Natural killer cell (primary cell): ENCODE data around the gene IQSEC1. TPM values are rescaled to one million over a fixed set of nuclear protein-coding genes. Genes with fewer than 3 reads are reported as not detected.

Source experiments
- ATAC-seq, 3 donors: fragments of 150-1000 bp in 2 of 3; fragments of 200-7000 bp in 1 of 3; cut with Tn5 transposase; 1 replicate in 1 of 3; 2 replicates in 2 of 3; pipeline ENCODE4 v1.10.0; 2021; ENCODE audit warnings: mild to moderate bottlenecking in 2 of 3, moderate library complexity in 2 of 3
- DNase-seq, 2 donors: peaks; one replicate each; pipeline versions ENCODE4 v3.0.0 to v3.0.0-alpha.2; 2013 to 2021; ENCODE audit warnings: mixed read lengths in 1 of 2
- H3K27ac ChIP-seq: one replicate; pipeline ENCODE4 v1.5.1; 2013; ENCODE audit warnings: mild to moderate bottlenecking, low read length
- H3K27me3 ChIP-seq: one replicate; pipeline ENCODE4 v1.6.1; 2013; ENCODE audit warnings: low read length; ENCODE audit not compliant: control insufficient read depth, insufficient read depth
- H3K36me3 ChIP-seq: one replicate; pipeline ENCODE4 v1.6.1; 2013; ENCODE audit warnings: low read length; ENCODE audit not compliant: control insufficient read depth, insufficient read depth
- H3K4me1 ChIP-seq: one replicate; pipeline ENCODE4 v1.6.1; 2013; ENCODE audit warnings: low read length; ENCODE audit not compliant: control insufficient read depth, insufficient read depth
- H3K4me3 ChIP-seq: one replicate; pipeline ENCODE4 v1.5.1; 2013; ENCODE audit warnings: low read length
- H3K9me3 ChIP-seq: one replicate; pipeline ENCODE4 v1.6.1; 2013; ENCODE audit warnings: low read length; ENCODE audit not compliant: control insufficient read depth, insufficient read depth
- H3K27ac Mint-ChIP-seq, 2 donors: one replicate each; pipeline ENCODE4 v1.8.0; 2022; ENCODE audit warnings: mild to moderate bottlenecking in 2 of 2, mixed read lengths in 2 of 2, moderate library complexity in 1 of 2
- H3K27me3 Mint-ChIP-seq, 2 donors: one replicate each; pipeline ENCODE4 v1.8.0; 2022; ENCODE audit warnings: low read depth in 2 of 2, mixed read lengths in 2 of 2
- H3K36me3 Mint-ChIP-seq: one replicate; pipeline ENCODE4 v1.8.0; 2022; ENCODE audit warnings: mixed read lengths
- H3K4me1 Mint-ChIP-seq, 2 donors: one replicate each; pipeline ENCODE4 v1.8.0; 2022; ENCODE audit warnings: mixed read lengths in 2 of 2
- H3K4me3 Mint-ChIP-seq: one replicate; pipeline ENCODE4 v1.8.0; 2022; ENCODE audit warnings: mild to moderate bottlenecking, moderate library complexity, mixed read lengths
- H3K9me3 Mint-ChIP-seq, 2 donors: one replicate each; pipeline ENCODE4 v1.8.0; 2022; ENCODE audit warnings: mixed read lengths in 2 of 2
- CTCF ChIP-seq: fragments of 200-600 bp; IDR thresholded peaks from one replicate; pipeline ENCODE4 v1.8.0; 2022; ENCODE audit warnings: antibody characterized with exemption
- WGBS: methylation state at CpG from one replicate; pipeline ENCODE4 v1.1.7; 2013; ENCODE audit warnings: missing lambda C conversion rate; ENCODE audit not compliant: insufficient coverage; 5-methylcytosine and 5-hydroxymethylcytosine counted together
- intact Hi-C: fragments of 100-400 bp; cut with micrococcal nuclease; formaldehyde crosslinking; loops from one replicate; pipeline ENCODE4 v1.14.2; 2022
- total RNA-seq, 4 donors: library from RNA; stranded (reverse); fragments of 120-200 nt in 1 of 4; gene quantifications; one replicate each; pipeline versions ENCODE4 v1.2.3 to v1.2.4, GENCODE V29; 2013 to 2022

IQSEC1 gene
- total RNA-seq, 3 donors from 2014 or later (not counting 1 experiment from before 2014, with no cell fraction given) = 124 to 189 (median 138) TPM

- H3K27me3 ChIP-seq = no peaks in the 10 kb centered on the region
- Mint-ChIP-seq H3K27me3 (no peaks in the 10 kb centered on the region), H3K27ac (peak overlapping the region in 1 of 2 donors; percentile 56), H3K4me3 (no peak overlapping the region), H3K36me3 (no peaks in the 10 kb centered on the region), H3K9me3 (no peaks in the 10 kb centered on the region), H3K4me1 (peaks cover 41% of the 10 kb centered on the region in 2 donors)
- WGBS = 80% methylated on average over 7 of the region's 8 CpGs
- no peaks in the 10 kb centered on the region for H3K4me1 ChIP-seq
- no peak overlapping the region for H3K4me3 ChIP-seq
- ATAC-seq = no peak
- no peaks in the 10 kb centered on the region for H3K36me3 ChIP-seq
- H3K27ac ChIP-seq = no peak overlapping the region
- no peaks in the 10 kb centered on the region for H3K9me3 ChIP-seq
- DNase-seq = no peak
- no peak for TF ChIP-seq CTCF
- intact Hi-C loops = no loop called here
Measured at GRCh38 chr3:13053420-13053819, 19.8 kb downstream of the IQSEC1 start.

- H3K27me3 ChIP-seq = no peaks in the 10 kb centered on the region
- ATAC-seq (no peak), DNase-seq (no peak)
- no peak for TF ChIP-seq CTCF
- Mint-ChIP-seq H3K36me3 (no peaks in the 10 kb centered on the region), H3K27ac (no peak overlapping the region), H3K4me3 (no peak overlapping the region), H3K27me3 (no peaks in the 10 kb centered on the region), H3K9me3 (no peaks in the 10 kb centered on the region), H3K4me1 (peaks cover 36 to 45% of the 10 kb centered on the region in 2 donors)
- no peak overlapping the region for H3K4me3 ChIP-seq
- 94% methylated on average over 15 of the region's 16 CpGs for WGBS
- H3K36me3 ChIP-seq = no peaks in the 10 kb centered on the region
- no peaks in the 10 kb centered on the region for H3K9me3 ChIP-seq
- intact Hi-C loops = no loop called here
- H3K27ac ChIP-seq = no peak overlapping the region
- peaks cover 7% of the 10 kb centered on the region for H3K4me1 ChIP-seq
Measured at GRCh38 chr3:13052191-13052820, 20.9 kb downstream of the IQSEC1 start.

- no peak for TF ChIP-seq CTCF
- no peaks in the 10 kb centered on the region for H3K9me3 Mint-ChIP-seq
- H3K4me1 Mint-ChIP-seq = peaks cover 37 to 48% of the 10 kb centered on the region in 2 donors
- Histone ChIP-seq H3K4me3 (no peak overlapping the region), H3K4me1 (peaks cover 14% of the 10 kb centered on the region), H3K9me3 (no peaks in the 10 kb centered on the region), H3K27me3 (no peaks in the 10 kb centered on the region), H3K27ac (no peak overlapping the region), H3K36me3 (no peaks in the 10 kb centered on the region)
- intact Hi-C loops = no loop called here
- no peaks in the 10 kb centered on the region for H3K27me3 Mint-ChIP-seq
- ATAC-seq (no peak), DNase-seq (no peak)
- 84% methylated on average over 5 of the region's 6 CpGs for WGBS
- H3K36me3 Mint-ChIP-seq = no peaks in the 10 kb centered on the region
- H3K4me3 Mint-ChIP-seq = no peak overlapping the region
- H3K27ac Mint-ChIP-seq = no peak overlapping the region
Measured at GRCh38 chr3:13051581-13051980, 21.6 kb downstream of the IQSEC1 start.

- no peak overlapping the region for H3K27ac Mint-ChIP-seq
- Histone ChIP-seq H3K4me3 (no peak overlapping the region), H3K4me1 (peaks cover 19% of the 10 kb centered on the region), H3K36me3 (no peaks in the 10 kb centered on the region), H3K27ac (no peak overlapping the region), H3K27me3 (no peaks in the 10 kb centered on the region), H3K9me3 (no peaks in the 10 kb centered on the region)
- ATAC-seq = no peak
- intact Hi-C loops = no loop called here
- no peak overlapping the region for H3K4me3 Mint-ChIP-seq
- no peaks in the 10 kb centered on the region for H3K9me3 Mint-ChIP-seq
- peaks cover 42 to 51% of the 10 kb centered on the region in 2 donors for H3K4me1 Mint-ChIP-seq
- H3K36me3 Mint-ChIP-seq = no peaks in the 10 kb centered on the region
- no peak for TF ChIP-seq CTCF
- WGBS = 80% methylated on average over 2 of the region's 2 CpGs
- no peak for DNase-seq
- H3K27me3 Mint-ChIP-seq = no peaks in the 10 kb centered on the region
Measured at GRCh38 chr3:13051066-13051465, 22.2 kb downstream of the IQSEC1 start.
